Panc1 (cell line): Measurements from ENCODE around the gene ENDOG. TPM values are rescaled to one million over a fixed set of nuclear protein-coding genes. Genes with fewer than 3 reads are reported as not detected.

Source experiments
- ATAC-seq: fragments of 200-7000 bp; cut with Tn5 transposase; 2 replicates; pipeline ENCODE4 v1.9.1; 2020; ENCODE audit warnings: mild to moderate bottlenecking, moderate library complexity
- BruUV-seq: library from RNA; stranded (reverse); fragments of 400-500 nt; replicated peaks from 2 replicates; lab custom pipeline; 2021; lab: Mats Ljungman, UMichigan
- CTCF ChIA-PET: fragments of 300-600 bp; sonication (Branson Sonifier 250); formaldehyde crosslinking; loops from one replicate; lab custom pipeline; 2022; ENCODE audit warnings: antibody characterized with exemption; lab: Charles Lee
- POLR2A ChIA-PET: fragments of 300-600 bp; sonication (Branson Sonifier 250); formaldehyde crosslinking; loops from one replicate; lab custom pipeline; 2022; ENCODE audit warnings: antibody characterized with exemption; lab: Charles Lee
- DNase-seq: peaks from one replicate; pipeline ENCODE4 v3.0.0-alpha.2; 2010; ENCODE audit warnings: low read depth, low spot score
- H3K27ac ChIP-seq: 2 replicates; pipeline ENCODE4 v1.5.1; 2011; ENCODE audit warnings: mild to moderate bottlenecking, low read length, inconsistent platforms
- H3K27me3 ChIP-seq: fragments of 200-500 bp; sonication (Bioruptor generic); 2 replicates; pipeline ENCODE4 v1.6.0; 2014; ENCODE audit warnings: low read length, inconsistent platforms; ENCODE audit not compliant: control insufficient read depth, insufficient read depth
- H3K36me3 ChIP-seq: fragments of 200-500 bp; sonication (Bioruptor generic); 2 replicates; pipeline ENCODE4 v1.5.1; 2014; ENCODE audit warnings: inconsistent platforms, mild to moderate bottlenecking, low read length, moderate library complexity; ENCODE audit not compliant: control insufficient read depth, insufficient read depth
- H3K4me1 ChIP-seq: 2 replicates; pipeline ENCODE4 v1.5.1; 2011; ENCODE audit warnings: inconsistent platforms, mild to moderate bottlenecking, low read length, moderate library complexity; ENCODE audit not compliant: control insufficient read depth, insufficient read depth
- H3K4me3 ChIP-seq, 2 experiments: 2 replicates each; pipeline ENCODE4 v1.5.1; 2011 to 2012; ENCODE audit warnings: low read depth in 2 of 2, low read length in 2 of 2, mild to moderate bottlenecking in 2 of 2, inconsistent platforms in 1 of 2, moderate library complexity in 1 of 2
- H3K9me3 ChIP-seq: fragments of 200-500 bp; sonication (Bioruptor generic); 2 replicates; pipeline ENCODE4 v1.5.1; 2014; ENCODE audit warnings: low read depth, mild to moderate bottlenecking, inconsistent platforms, low read length, moderate library complexity; ENCODE audit not compliant: control insufficient read depth, insufficient read depth
- CTCF ChIP-seq: fragments of 450-650 bp; IDR thresholded peaks from 2 replicates; pipeline ENCODE4 v1.5.1; 2017; ENCODE audit warnings: mild to moderate bottlenecking
- POLR2AphosphoS5 ChIP-seq: IDR thresholded peaks from 2 replicates; pipeline ENCODE4 v1.6.1; 2012; ENCODE audit warnings: mild to moderate bottlenecking, low read depth, low read length, moderate library complexity
- REST ChIP-seq, 2 experiments: IDR thresholded peaks; 2 replicates each; pipeline ENCODE4 v1.6.1; 2011 to 2012; ENCODE audit warnings: low read depth in 2 of 2, control low read depth in 1 of 2, low read length in 1 of 2, mild to moderate bottlenecking in 1 of 2, moderate library complexity in 1 of 2; ENCODE audit not compliant: insufficient read depth in 1 of 2
- SIN3A ChIP-seq: IDR thresholded peaks from 2 replicates; pipeline ENCODE4 v1.6.1; 2012; ENCODE audit warnings: low read depth, mild to moderate bottlenecking, low read length, moderate library complexity, borderline replicate concordance; ENCODE audit not compliant: insufficient read depth
- TCF7L2 ChIP-seq: IDR thresholded peaks from 2 replicates; pipeline ENCODE4 v1.6.1; 2011; ENCODE audit warnings: mild to moderate bottlenecking, low read depth, low read length, inconsistent platforms
- in situ Hi-C: cut with HindIII; loops from 2 replicates; pipeline ENCODE4 v1.10.0; 2016; ENCODE audit warnings: low sequenced_read_pairs, low pct_unique_long_range_greater_than_20kb
- intact Hi-C: fragments of 100-400 bp; cut with micrococcal nuclease; formaldehyde crosslinking; loops from one replicate; pipeline ENCODE4 v1.10.0; 2022; ENCODE audit not compliant: unreplicated experiment
- total RNA-seq: library from RNA; stranded (reverse); gene quantifications from one replicate; pipeline ENCODE4 v1.2.1, GENCODE V29; 2021; ENCODE audit not compliant: unreplicated experiment

ENDOG gene
- total RNA-seq, 1 experiment from 2014 or later: 39.9 TPM

- TF ChIP-seq CTCF (no peak), POLR2AphosphoS5 (no peak), REST (IDR thresholded peaks at IDR 0.05; ENCODE audit: insufficient read depth in 1 of 2, low read depth in 2 of 2, low read length in 1 of 2) (no peak), SIN3A (no peak), TCF7L2 (no peak)
- ATAC-seq (no peak), DNase-seq (no peak)
- intact Hi-C loops: no loop called here
- Histone ChIP-seq H3K27me3 (no peaks in the 10 kb centered on the region), H3K4me3 (no peak overlapping the region), H3K27ac (no peak overlapping the region), H3K36me3 (no peaks in the 10 kb centered on the region), H3K9me3 (no peaks in the 10 kb centered on the region), H3K4me1 (no peaks in the 10 kb centered on the region)
- in situ Hi-C loops: no loop called here
- POLR2A ChIA-PET: interaction anchor here (0.6 kb wide), 1 partner anchor 145 kb away, joined by 4 read pairs; no protein-coding TSS in a partner anchor
- BruUV-seq: no TSS peak
- CTCF ChIA-PET: no interaction called here
Measured at GRCh38 chr9:128838338-128838737, 20.0 kb downstream of the ENDOG start.

- TF ChIP-seq SIN3A: no peak
- no peak for TF ChIP-seq CTCF
- TF ChIP-seq REST (IDR thresholded peaks at IDR 0.05; ENCODE audit: insufficient read depth in 1 of 2, low read depth in 2 of 2, low read length in 1 of 2): no peak
- TF ChIP-seq POLR2AphosphoS5: no peak
- TF ChIP-seq TCF7L2: no peak
- H3K4me1 ChIP-seq: no peaks in the 10 kb centered on the region
- ATAC-seq: no peak
- intact Hi-C loops: no loop called here
- H3K36me3 ChIP-seq: no peaks in the 10 kb centered on the region
- no peak for DNase-seq
- in situ Hi-C loops: no loop called here
- no peaks in the 10 kb centered on the region for H3K9me3 ChIP-seq
- ChIA-PET POLR2A (no interaction called here), CTCF (no interaction called here)
- no peaks in the 10 kb centered on the region for H3K27me3 ChIP-seq
- no peak overlapping the region for H3K4me3 ChIP-seq
- BruUV-seq: no TSS peak
- no peak overlapping the region for H3K27ac ChIP-seq
Measured at GRCh38 chr9:128840524-128840923, 22.2 kb downstream of the ENDOG start.
